Measurements from ENCODE around the gene ABLIM2.

The ABLIM2 gene

DNA sequence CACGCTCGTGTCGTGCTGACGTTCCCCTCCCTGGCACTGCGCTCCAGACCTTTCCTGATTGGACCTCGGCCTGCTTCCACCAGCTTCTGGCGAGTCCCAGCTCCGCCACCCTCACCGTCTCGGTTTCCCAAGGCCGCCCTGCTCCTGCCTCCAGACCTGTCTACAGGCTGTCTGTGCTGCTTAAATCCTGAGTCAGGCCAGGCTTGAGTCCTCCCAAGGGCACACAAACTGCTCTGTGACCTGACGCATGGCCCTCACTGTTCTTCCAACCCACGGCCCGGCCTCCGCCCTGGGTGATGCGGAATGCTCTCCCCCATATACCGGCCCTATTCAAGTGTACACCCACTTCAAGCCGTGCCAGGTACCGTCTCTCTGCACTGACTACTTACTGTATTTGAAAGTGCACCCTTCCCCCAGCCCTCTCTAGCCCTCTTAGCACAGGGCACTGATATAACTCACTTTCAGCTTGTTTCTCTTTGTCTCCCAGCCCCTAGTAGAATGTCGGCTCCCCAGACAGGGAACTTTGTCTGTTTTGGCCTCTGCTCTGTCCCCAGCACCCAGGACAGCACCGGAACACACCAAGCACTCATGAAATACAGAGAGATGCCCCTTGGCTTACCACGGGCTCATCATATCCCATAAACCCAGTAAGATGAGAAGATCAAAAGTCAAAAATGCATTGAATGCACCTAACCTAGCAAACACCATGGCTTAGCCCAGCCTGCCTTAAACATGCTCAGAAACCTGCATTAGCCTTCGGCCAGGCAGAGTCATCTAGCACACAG is 155.9 kb downstream of the ABLIM2 start:
- TF ChIP-seq, protein P1, sequence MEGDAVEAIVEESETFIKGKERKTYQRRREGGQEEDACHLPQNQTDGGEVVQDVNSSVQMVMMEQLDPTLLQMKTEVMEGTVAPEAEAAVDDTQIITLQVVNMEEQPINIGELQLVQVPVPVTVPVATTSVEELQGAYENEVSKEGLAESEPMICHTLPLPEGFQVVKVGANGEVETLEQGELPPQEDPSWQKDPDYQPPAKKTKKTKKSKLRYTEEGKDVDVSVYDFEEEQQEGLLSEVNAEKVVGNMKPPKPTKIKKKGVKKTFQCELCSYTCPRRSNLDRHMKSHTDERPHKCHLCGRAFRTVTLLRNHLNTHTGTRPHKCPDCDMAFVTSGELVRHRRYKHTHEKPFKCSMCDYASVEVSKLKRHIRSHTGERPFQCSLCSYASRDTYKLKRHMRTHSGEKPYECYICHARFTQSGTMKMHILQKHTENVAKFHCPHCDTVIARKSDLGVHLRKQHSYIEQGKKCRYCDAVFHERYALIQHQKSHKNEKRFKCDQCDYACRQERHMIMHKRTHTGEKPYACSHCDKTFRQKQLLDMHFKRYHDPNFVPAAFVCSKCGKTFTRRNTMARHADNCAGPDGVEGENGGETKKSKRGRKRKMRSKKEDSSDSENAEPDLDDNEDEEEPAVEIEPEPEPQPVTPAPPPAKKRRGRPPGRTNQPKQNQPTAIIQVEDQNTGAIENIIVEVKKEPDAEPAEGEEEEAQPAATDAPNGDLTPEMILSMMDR (IDR thresholded peaks at IDR 0.05), result no peak
- H3K27me3 Mint-ChIP-seq (ENCODE audit: low read depth, poor library complexity), result peaks cover 23% of the 10 kb centered on the region
- H3K27ac Mint-ChIP-seq, result peak overlapping the region; percentile 3
- DNase-seq, result no peak
- H3K36me3 Mint-ChIP-seq (ENCODE audit: low read depth), result no peaks in the 10 kb centered on the region
- no peak overlapping the region for H3K4me3 Mint-ChIP-seq
- peaks cover 40% of the 10 kb centered on the region for H3K4me1 Mint-ChIP-seq
- H3K9me3 Mint-ChIP-seq, result no peaks in the 10 kb centered on the region

DNA sequence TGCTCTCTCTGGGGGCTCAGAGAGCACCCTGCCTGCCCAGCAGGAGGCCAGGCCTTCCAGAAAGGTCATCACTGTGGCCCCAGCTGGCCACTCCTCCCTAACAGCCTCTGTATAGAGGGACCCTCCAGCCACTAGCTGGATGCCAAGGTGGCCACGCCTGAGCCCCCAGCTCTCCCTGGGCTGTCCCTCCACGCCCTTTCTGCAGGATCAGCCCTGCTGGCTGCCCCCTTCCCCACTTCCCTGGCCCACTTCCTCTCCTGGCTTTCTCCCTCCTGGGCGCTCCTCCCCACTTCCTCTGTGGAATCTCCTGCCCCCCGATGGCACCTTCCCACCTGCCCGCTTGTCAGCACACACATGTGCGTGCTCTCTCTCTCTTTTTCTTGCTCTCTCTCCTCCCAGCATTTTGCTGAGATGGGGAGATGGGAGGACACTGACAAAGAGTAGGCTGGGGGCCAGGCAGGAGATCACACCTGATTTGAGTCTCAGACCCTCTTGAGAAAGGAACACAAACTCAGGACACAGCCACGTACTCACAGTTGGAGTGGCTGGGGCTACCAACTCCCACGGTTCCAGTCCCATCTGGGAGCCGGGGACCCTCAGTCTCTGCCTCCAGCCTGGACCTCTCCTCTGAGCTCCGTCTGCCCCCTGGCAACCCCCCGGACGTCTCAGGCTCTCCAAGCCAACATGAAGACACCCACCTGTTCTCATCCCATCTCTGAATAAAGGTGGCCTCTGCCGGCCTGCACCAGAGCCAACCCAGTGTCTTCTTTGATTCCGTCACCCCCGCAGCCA is 156.9 kb downstream of the ABLIM2 start:
- H3K4me1 Mint-ChIP-seq, result peaks cover 33% of the 10 kb centered on the region
- DNase-seq, result no peak
- no peaks in the 10 kb centered on the region for H3K36me3 Mint-ChIP-seq (ENCODE audit: low read depth)
- H3K27ac Mint-ChIP-seq, result no peak overlapping the region
- peaks cover 4% of the 10 kb centered on the region for H3K9me3 Mint-ChIP-seq
- H3K27me3 Mint-ChIP-seq (ENCODE audit: low read depth, poor library complexity), result peaks cover 23% of the 10 kb centered on the region
- TF ChIP-seq, protein P1 (IDR thresholded peaks at IDR 0.05), result no peak
- H3K4me3 Mint-ChIP-seq, result no peak overlapping the region

DNA sequence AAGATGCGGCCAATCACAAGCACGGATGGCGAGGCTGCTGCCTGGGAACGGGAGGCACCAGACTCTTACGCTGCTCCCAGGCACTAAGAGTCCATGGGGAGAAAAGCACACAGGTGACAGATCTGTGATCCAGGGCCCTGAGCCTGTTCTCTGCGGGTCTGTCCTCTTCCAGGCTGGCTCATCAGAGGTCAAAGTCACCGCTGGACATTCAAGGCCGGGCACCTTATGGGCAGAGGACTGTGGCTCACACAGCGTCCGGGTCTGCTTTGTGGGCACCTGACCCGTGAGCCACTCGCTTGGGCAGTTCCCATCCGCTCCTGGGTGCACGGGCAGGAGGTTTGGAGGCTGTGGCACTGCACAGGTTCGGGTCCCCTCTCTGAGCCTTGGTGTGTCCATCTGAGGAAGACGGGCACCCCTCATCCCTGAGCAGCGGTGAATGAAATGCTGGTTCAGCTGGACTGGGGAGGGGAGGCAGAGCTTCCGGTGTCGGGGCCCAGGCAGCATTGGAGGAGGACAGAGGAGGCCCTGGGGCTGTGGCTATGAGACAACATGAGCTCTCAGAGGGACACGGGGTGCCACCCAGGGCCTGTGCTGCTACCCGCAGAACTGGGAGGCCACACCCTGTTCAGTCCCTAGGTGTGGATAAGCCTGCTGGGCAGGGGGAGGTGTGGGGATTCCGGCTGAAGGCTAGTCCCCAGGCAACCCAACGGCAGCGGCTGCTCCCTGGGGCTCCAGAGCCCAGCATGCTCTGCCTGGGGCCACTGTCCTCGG is 157.7 kb downstream of the ABLIM2 start:
- H3K9me3 Mint-ChIP-seq, result peaks cover 4% of the 10 kb centered on the region
- H3K27me3 Mint-ChIP-seq (ENCODE audit: low read depth, poor library complexity), result peaks cover 17% of the 10 kb centered on the region
- no peak overlapping the region for H3K4me3 Mint-ChIP-seq
- peaks cover 27% of the 10 kb centered on the region for H3K4me1 Mint-ChIP-seq
- no peaks in the 10 kb centered on the region for H3K36me3 Mint-ChIP-seq (ENCODE audit: low read depth)
- no peak for DNase-seq
- H3K27ac Mint-ChIP-seq, result no peak overlapping the region
- TF ChIP-seq, protein P1 (IDR thresholded peaks at IDR 0.05), result no peak

DNA sequence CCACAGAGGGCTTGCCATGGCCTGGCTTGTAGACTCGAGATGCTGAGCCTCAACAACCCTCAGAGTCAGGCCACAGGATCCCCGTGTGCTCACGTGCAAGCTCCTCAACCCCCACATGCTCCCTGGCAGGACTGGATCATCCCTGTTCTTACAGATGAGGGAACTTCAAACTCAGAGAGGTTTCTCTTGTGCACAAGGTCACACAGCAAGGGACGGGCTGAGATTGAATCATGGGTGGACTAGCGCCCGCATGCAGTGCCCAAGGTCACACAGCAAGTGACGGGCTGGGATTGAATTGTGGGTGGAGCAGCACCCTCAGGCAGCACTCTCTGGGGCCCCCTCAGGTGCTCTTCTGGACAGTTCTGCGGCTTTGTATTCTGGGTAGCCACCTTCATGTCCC is 158.4 kb downstream of the ABLIM2 start:
- Mint-ChIP-seq H3K4me1 (peaks cover 21% of the 10 kb centered on the region), H3K27ac (no peak overlapping the region), H3K9me3 (peaks cover 4% of the 10 kb centered on the region), H3K4me3 (no peak overlapping the region), H3K36me3 (ENCODE audit: low read depth) (no peaks in the 10 kb centered on the region), H3K27me3 (ENCODE audit: low read depth, poor library complexity) (peaks cover 11% of the 10 kb centered on the region)
- TF ChIP-seq, protein P1 (IDR thresholded peaks at IDR 0.05), result no peak
- no peak for DNase-seq

DNA sequence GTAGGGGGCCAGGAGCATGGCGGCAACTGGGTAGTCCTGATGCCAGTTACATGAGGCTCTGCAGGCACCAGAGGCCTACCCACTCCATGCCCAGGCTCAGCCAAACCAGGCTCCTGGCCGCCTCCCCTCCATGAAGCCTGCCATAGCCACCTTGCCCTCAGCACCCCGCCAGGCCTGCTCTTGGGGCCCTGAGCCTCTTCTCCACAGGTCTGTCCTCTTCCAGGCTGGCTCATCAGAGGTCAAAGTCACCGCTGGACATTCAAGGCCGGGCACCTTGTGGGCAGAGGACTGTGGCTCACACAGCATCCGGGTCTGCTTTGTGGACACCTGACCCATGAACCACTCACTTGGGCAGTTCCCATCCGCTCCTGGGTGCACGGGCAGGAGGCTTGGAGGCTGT is 158.9 kb downstream of the ABLIM2 start:
- Mint-ChIP-seq H3K27ac (no peak overlapping the region), H3K27me3 (ENCODE audit: low read depth, poor library complexity) (peaks cover 8% of the 10 kb centered on the region), H3K36me3 (ENCODE audit: low read depth) (no peaks in the 10 kb centered on the region), H3K4me3 (no peak overlapping the region), H3K9me3 (peaks cover 8% of the 10 kb centered on the region), H3K4me1 (peaks cover 18% of the 10 kb centered on the region)
- DNase-seq, result no peak
- TF ChIP-seq, protein P1 (IDR thresholded peaks at IDR 0.05), result no peak
